ENCODE data around the gene MID1. TPM values are rescaled to one million over a fixed set of nuclear protein-coding genes. Genes with fewer than 3 reads are reported as not detected.

Gene MID1
- total RNA-seq, 1 experiment from 2014 or later, result 9.7 TPM

DNA sequence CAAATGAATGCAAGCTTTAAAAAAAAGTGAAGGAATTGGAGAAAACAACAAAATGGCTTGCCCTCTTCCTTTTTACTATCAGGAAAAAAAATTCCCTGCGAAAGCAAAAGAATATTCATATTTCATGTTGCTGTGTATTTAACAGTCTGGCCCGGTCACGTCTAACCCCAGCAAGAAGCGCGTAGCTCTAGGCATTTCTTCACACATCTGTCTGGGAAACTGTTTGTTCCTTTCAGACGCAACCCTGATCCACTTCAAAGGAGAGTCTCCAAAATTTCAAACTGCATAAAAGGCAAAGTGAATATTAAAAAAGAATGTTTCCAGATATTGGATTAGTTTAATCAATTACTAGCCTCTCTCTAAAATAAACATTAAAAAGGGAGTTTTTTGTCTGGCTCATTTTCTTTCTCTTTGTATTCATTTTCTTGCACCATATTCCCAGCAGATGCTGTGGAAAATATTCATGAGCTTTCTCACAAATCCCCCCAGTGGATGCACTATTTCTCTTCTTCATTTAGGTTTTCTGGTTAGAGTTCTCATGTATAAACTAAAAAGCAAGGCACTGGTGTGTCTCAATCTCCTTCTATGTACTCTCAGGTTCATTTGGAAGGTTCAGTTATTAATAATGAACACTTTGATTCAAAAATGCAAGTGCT is 145.3 kb downstream of the MID1 start:
- Mint-ChIP-seq H3K9me3 (ENCODE audit: unreplicated experiment) (peaks cover 7% of the 10 kb centered on the region), H3K27me3 (ENCODE audit: insufficient read depth, unreplicated experiment) (no peaks in the 10 kb centered on the region)

GRCh38 chrX:10474510-10474909 is 145.9 kb downstream of the MID1 start:
- H3K27ac Mint-ChIP-seq (ENCODE audit: low read depth, unreplicated experiment), result no peak overlapping the region

More for the DNA sequence above, 145.3 kb downstream of the MID1 start:
- TF ChIP-seq, protein P1, sequence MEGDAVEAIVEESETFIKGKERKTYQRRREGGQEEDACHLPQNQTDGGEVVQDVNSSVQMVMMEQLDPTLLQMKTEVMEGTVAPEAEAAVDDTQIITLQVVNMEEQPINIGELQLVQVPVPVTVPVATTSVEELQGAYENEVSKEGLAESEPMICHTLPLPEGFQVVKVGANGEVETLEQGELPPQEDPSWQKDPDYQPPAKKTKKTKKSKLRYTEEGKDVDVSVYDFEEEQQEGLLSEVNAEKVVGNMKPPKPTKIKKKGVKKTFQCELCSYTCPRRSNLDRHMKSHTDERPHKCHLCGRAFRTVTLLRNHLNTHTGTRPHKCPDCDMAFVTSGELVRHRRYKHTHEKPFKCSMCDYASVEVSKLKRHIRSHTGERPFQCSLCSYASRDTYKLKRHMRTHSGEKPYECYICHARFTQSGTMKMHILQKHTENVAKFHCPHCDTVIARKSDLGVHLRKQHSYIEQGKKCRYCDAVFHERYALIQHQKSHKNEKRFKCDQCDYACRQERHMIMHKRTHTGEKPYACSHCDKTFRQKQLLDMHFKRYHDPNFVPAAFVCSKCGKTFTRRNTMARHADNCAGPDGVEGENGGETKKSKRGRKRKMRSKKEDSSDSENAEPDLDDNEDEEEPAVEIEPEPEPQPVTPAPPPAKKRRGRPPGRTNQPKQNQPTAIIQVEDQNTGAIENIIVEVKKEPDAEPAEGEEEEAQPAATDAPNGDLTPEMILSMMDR (IDR thresholded peaks at IDR 0.05; ENCODE audit: unreplicated experiment), result no peak
- no peak for DNase-seq (ENCODE audit: unreplicated experiment)
- POLR2A ChIA-PET, result interaction anchor here (0.6 kb wide), 1 partner anchor 45 kb away, joined by 4 read pairs; no protein-coding TSS in a partner anchor
- Mint-ChIP-seq H3K27ac (ENCODE audit: low read depth, unreplicated experiment) (no peak overlapping the region), H3K4me3 (ENCODE audit: unreplicated experiment) (no peak overlapping the region), H3K36me3 (ENCODE audit: insufficient read depth, unreplicated experiment) (peaks cover 26% of the 10 kb centered on the region), H3K4me1 (ENCODE audit: insufficient read depth, unreplicated experiment) (no peaks in the 10 kb centered on the region)
- CTCF ChIA-PET, result interaction anchor here (0.6 kb wide), 2 partner anchors 28 to 248 kb away, joined by 3 read pairs; no protein-coding TSS in a partner anchor
- BruUV-seq (replicated peaks), result no TSS peak
- intact Hi-C loops (cut with micrococcal nuclease), result no loop called here

GRCh38 chrX:10471418-10471817 is 149.0 kb downstream of the MID1 start:
- H3K4me1 Mint-ChIP-seq (ENCODE audit: insufficient read depth, unreplicated experiment), result no peaks in the 10 kb centered on the region
- H3K27ac Mint-ChIP-seq (ENCODE audit: low read depth, unreplicated experiment), result no peak overlapping the region
- no peaks in the 10 kb centered on the region for H3K9me3 Mint-ChIP-seq (ENCODE audit: unreplicated experiment)
- intact Hi-C loops (cut with micrococcal nuclease), result no loop called here
- no peak overlapping the region for H3K4me3 Mint-ChIP-seq (ENCODE audit: unreplicated experiment)
- H3K36me3 Mint-ChIP-seq (ENCODE audit: insufficient read depth, unreplicated experiment), result peaks cover 25% of the 10 kb centered on the region
- no TSS peak for BruUV-seq (replicated peaks)
- H3K27me3 Mint-ChIP-seq (ENCODE audit: insufficient read depth, unreplicated experiment), result no peaks in the 10 kb centered on the region
- no peak for DNase-seq (ENCODE audit: unreplicated experiment)
- ChIA-PET CTCF (interaction anchor here (0.6 kb wide), 1 partner anchor 229 kb away, joined by 3 read pairs; no protein-coding TSS in a partner anchor), POLR2A (no interaction called here)
- TF ChIP-seq, protein P1 (IDR thresholded peaks at IDR 0.05; ENCODE audit: unreplicated experiment), result no peak

More at GRCh38 chrX:10474510-10474909, 145.9 kb downstream of the MID1 start:
- POLR2A ChIA-PET, result interaction anchor here (0.6 kb wide), 1 partner anchor 45 kb away, joined by 4 read pairs; no protein-coding TSS in a partner anchor
- BruUV-seq (replicated peaks), result no TSS peak
- Mint-ChIP-seq H3K4me1 (ENCODE audit: insufficient read depth, unreplicated experiment) (no peaks in the 10 kb centered on the region), H3K36me3 (ENCODE audit: insufficient read depth, unreplicated experiment) (peaks cover 23% of the 10 kb centered on the region), H3K9me3 (ENCODE audit: unreplicated experiment) (peaks cover 4% of the 10 kb centered on the region), H3K27me3 (ENCODE audit: insufficient read depth, unreplicated experiment) (no peaks in the 10 kb centered on the region), H3K4me3 (ENCODE audit: unreplicated experiment) (no peak overlapping the region)
- TF ChIP-seq, protein P1 (IDR thresholded peaks at IDR 0.05; ENCODE audit: unreplicated experiment), result no peak
- DNase-seq (ENCODE audit: unreplicated experiment), result no peak
- intact Hi-C loops (cut with micrococcal nuclease), result no loop called here
- CTCF ChIA-PET, result interaction anchor here (0.6 kb wide), 2 partner anchors 28 to 249 kb away, joined by 3 read pairs; no protein-coding TSS in a partner anchor

DNA sequence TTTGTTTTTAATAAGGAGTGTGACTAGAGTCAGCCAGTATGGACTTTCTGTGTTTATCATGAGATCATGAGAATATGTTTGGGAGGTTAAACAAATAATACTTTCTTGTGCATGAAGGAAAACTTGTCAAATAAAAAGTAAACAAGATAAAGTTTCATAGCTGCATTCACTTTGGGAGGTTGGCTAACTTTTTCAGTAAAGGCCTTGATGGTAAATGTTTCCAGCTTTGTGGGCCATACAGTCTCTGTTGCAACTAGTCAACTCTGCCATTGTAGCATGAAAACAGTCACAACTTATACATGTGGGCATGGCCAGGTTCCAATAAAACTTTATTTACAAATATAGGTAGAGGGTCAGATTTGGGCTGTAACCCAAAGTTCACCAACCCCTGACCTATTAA is 150.4 kb downstream of the MID1 start:
- H3K4me1 Mint-ChIP-seq (ENCODE audit: insufficient read depth, unreplicated experiment), result no peaks in the 10 kb centered on the region
- TF ChIP-seq, protein P1 (IDR thresholded peaks at IDR 0.05; ENCODE audit: unreplicated experiment), result no peak
- H3K36me3 Mint-ChIP-seq (ENCODE audit: insufficient read depth, unreplicated experiment), result peaks cover 25% of the 10 kb centered on the region
- DNase-seq (ENCODE audit: unreplicated experiment), result no peak
- no TSS peak for BruUV-seq (replicated peaks)
- H3K27ac Mint-ChIP-seq (ENCODE audit: low read depth, unreplicated experiment), result no peak overlapping the region
- ChIA-PET POLR2A (no interaction called here), CTCF (no interaction called here)
- intact Hi-C loops (cut with micrococcal nuclease), result no loop called here
- H3K9me3 Mint-ChIP-seq (ENCODE audit: unreplicated experiment), result no peaks in the 10 kb centered on the region
- H3K27me3 Mint-ChIP-seq (ENCODE audit: insufficient read depth, unreplicated experiment), result no peaks in the 10 kb centered on the region
- H3K4me3 Mint-ChIP-seq (ENCODE audit: unreplicated experiment), result no peak overlapping the region
